WTC11 (cell line): ENCODE measurements around the gene ROBO2. TPM values are rescaled to one million over a fixed set of nuclear protein-coding genes. Genes with fewer than 3 reads are reported as not detected.

ENCODE experiments used
- ATAC-seq: fragments of 200-7000 bp; cut with Tn5 transposase; 2 replicates; pipeline ENCODE4 v1.10.0; 2021; ENCODE audit warnings: mild to moderate bottlenecking, moderate library complexity
- CTCF ChIA-PET: fragments of 300-600 bp; sonication (Branson Sonifier 250); formaldehyde crosslinking; loops from one replicate; lab custom pipeline; 2021; ENCODE audit warnings: antibody characterized with exemption; lab: Charles Lee
- POLR2A ChIA-PET: fragments of 350-600 bp; sonication (Branson Sonifier 250); formaldehyde crosslinking; loops from one replicate; lab custom pipeline; 2021; ENCODE audit warnings: antibody characterized with exemption; lab: Charles Lee
- DNase-seq: peaks from one replicate; pipeline ENCODE4 v3.0.0; 2021; ENCODE audit warnings: low spot score
- H3K27ac Mint-ChIP-seq: 2 replicates; pipeline ENCODE4 v1.8.0; 2021; ENCODE audit warnings: mixed read lengths
- H3K27me3 Mint-ChIP-seq: 2 replicates; pipeline ENCODE4 v1.8.0; 2021; ENCODE audit warnings: low read depth, mild to moderate bottlenecking, moderate library complexity, mixed read lengths
- H3K36me3 Mint-ChIP-seq: 2 replicates; pipeline ENCODE4 v1.8.0; 2021; ENCODE audit warnings: mixed read lengths
- H3K4me1 Mint-ChIP-seq: 2 replicates; pipeline ENCODE4 v1.8.0; 2022; ENCODE audit warnings: mixed read lengths
- H3K4me3 Mint-ChIP-seq: 2 replicates; pipeline ENCODE4 v1.8.0; 2021; ENCODE audit warnings: mild to moderate bottlenecking, moderate library complexity, mixed read lengths
- H3K9me3 Mint-ChIP-seq: 2 replicates; pipeline ENCODE4 v1.8.0; 2021; ENCODE audit warnings: mixed read lengths
- AFF4 ChIP-seq: sonication (generic); formaldehyde crosslinking; IDR thresholded peaks from 2 replicates; pipeline ENCODE4 v1.8.1; 2023; ENCODE audit warnings: mild to moderate bottlenecking, missing genetic modification reagents, borderline replicate concordance
- AR ChIP-seq: fragments of 250-450 bp; sonication (Bioruptor Pico); IDR thresholded peaks from 2 replicates; pipeline ENCODE4 v1.9.0; 2021; ENCODE audit warnings: mild to moderate bottlenecking
- ATF2 ChIP-seq: sonication (generic); formaldehyde crosslinking; IDR thresholded peaks from 2 replicates; pipeline ENCODE4 v1.8.1; 2022; ENCODE audit warnings: low read depth, missing genetic modification reagents, borderline replicate concordance
- CTCF ChIP-seq: fragments of 200-600 bp; IDR thresholded peaks from 2 replicates; pipeline ENCODE4 v1.8.0; 2022; ENCODE audit warnings: antibody characterized with exemption
- NR1H2 ChIP-seq: sonication (generic); formaldehyde crosslinking; IDR thresholded peaks from 2 replicates; pipeline ENCODE4 v1.9.0; 2021; ENCODE audit warnings: mild to moderate bottlenecking, moderate library complexity, missing genetic modification reagents
- SP1 ChIP-seq: sonication (generic); formaldehyde crosslinking; conservative IDR thresholded peaks from 2 replicates; pipeline ENCODE4 v1.8.1; 2022; ENCODE audit warnings: missing genetic modification reagents
- USF2 ChIP-seq: sonication (generic); formaldehyde crosslinking; IDR thresholded peaks from 2 replicates; pipeline ENCODE4 v1.8.1; 2023; ENCODE audit warnings: mild to moderate bottlenecking, missing genetic modification reagents, moderate library complexity
- ZNF121 ChIP-seq: sonication (generic); formaldehyde crosslinking; IDR thresholded peaks from 2 replicates; pipeline ENCODE4 v1.8.0; 2023; ENCODE audit warnings: missing genetic modification reagents
- total RNA-seq: library from RNA; stranded (reverse); gene quantifications from 3 replicates; pipeline ENCODE4 v1.2.3, GENCODE V29; 2021

Gene ROBO2
- total RNA-seq, 1 experiment from 2014 or later: 11.7 TPM

- no peak for TF ChIP-seq AR (CRISPR knock-in tag)
- TF ChIP-seq ZNF121 (CRISPR knock-in tag): no peak
- no peak for TF ChIP-seq NR1H2 (CRISPR knock-in tag)
- no peak for TF ChIP-seq ATF2 (CRISPR knock-in tag)
Measured at GRCh38 chr3:77251136-77251535, 211.2 kb downstream of the ROBO2 start (continued).

- Mint-ChIP-seq H3K27ac (no peak overlapping the region), H3K4me3 (no peak overlapping the region), H3K4me1 (peaks cover 20% of the 10 kb centered on the region), H3K27me3 (no peaks in the 10 kb centered on the region), H3K9me3 (peaks cover 5% of the 10 kb centered on the region; the same call in 1 of the 2 replicates), H3K36me3 (no peaks in the 10 kb centered on the region)
- TF ChIP-seq SP1 (no peak), USF2 (CRISPR knock-in tag) (peak; percentile 67), CTCF (peak; percentile 77), AFF4 (no peak)
- POLR2A ChIA-PET: no interaction called here
- peak; percentile 45 for DNase-seq
- ATAC-seq: peak; percentile 87
- CTCF ChIA-PET: interaction anchor here (3.9 kb wide), 1 partner anchor 216 kb away, joined by 23 read pairs; the partner anchor contains the start of gene ROBO2
Measured at GRCh38 chr3:77254967-77255831, 215.3 kb downstream of the ROBO2 start.
